HCT116 (cell line): ENCODE measurements around the gene CRADD. TPM values are rescaled to one million over a fixed set of nuclear protein-coding genes. Genes with fewer than 3 reads are reported as not detected.

Experiments
- ATAC-seq: fragments of 200-7000 bp; cut with Tn5 transposase; 2 replicates; pipeline ENCODE4 v1.9.1; 2020; ENCODE audit warnings: mild to moderate bottlenecking, moderate library complexity
- BruUV-seq: library from RNA; stranded (reverse); fragments of 400-500 nt; replicated peaks from 2 replicates; lab custom pipeline; 2021; lab: Mats Ljungman, UMichigan
- CTCF ChIA-PET: fragments of 300-600 bp; sonication (Branson Sonifier 250); formaldehyde crosslinking; loops from one replicate; lab custom pipeline; 2021; ENCODE audit warnings: antibody characterized with exemption; lab: Charles Lee
- POLR2A ChIA-PET: fragments of 300-600, 350-600 bp; sonication (Branson Sonifier 250); formaldehyde crosslinking; loops from one replicate; lab custom pipeline; 2021; ENCODE audit warnings: antibody characterized with exemption; lab: Charles Lee
- RAD21 ChIA-PET, 2 experiments: fragments of 300-600 bp; sonication (Branson Sonifier 250); formaldehyde crosslinking; loops; one replicate each; lab custom pipeline; 2023; ENCODE audit warnings: low total read pairs in 2 of 2; ENCODE audit not compliant: uncharacterized antibody in 2 of 2, unreplicated experiment in 2 of 2, low non-redundant PET in 1 of 2; lab: Charles Lee
- DNase-seq: peaks from one replicate; pipeline ENCODE4 v3.0.0-alpha.2; 2010; ENCODE audit warnings: low read depth, low spot score
- H2AFZ ChIP-seq: fragments of 200-600 bp; shearing (Covaris generic), sonication (generic); 2 replicates; pipeline ENCODE4 v1.6.1; 2017; ENCODE audit warnings: low read depth, mixed run types, mixed read lengths, antibody characterized with exemption, low read length; ENCODE audit not compliant: poor library complexity, severe bottlenecking
- H3K27ac ChIP-seq: 2 replicates; pipeline ENCODE4 v1.5.1; 2012; ENCODE audit warnings: low read depth, low read length
- H3K27me3 ChIP-seq: fragments of 200-600 bp; sonication (generic); 2 replicates; pipeline ENCODE4 v1.6.1; 2016; ENCODE audit warnings: mixed run types, low read length, mixed read lengths; ENCODE audit not compliant: insufficient read depth
- H3K36me3 ChIP-seq, 2 experiments: fragments of 200-500 bp in 1 of 2; fragments of 200-600 bp in 1 of 2; sonication (Bioruptor generic) in 1 of 2; sonication (generic) in 1 of 2; 2 replicates each; pipeline versions ENCODE4 v1.5.1 to v1.6.1; 2014 to 2016; ENCODE audit warnings: low read length in 2 of 2, inconsistent platforms in 1 of 2, mixed read lengths in 1 of 2, mixed run types in 1 of 2; ENCODE audit not compliant: insufficient read depth in 2 of 2, control insufficient read depth in 1 of 2
- H3K4me1 ChIP-seq, 2 experiments: fragments of 200-600 bp in 1 of 2; sonication (generic) in 1 of 2; 2 replicates each; pipeline versions ENCODE4 v1.5.1 to v1.6.1; 2012 to 2017; ENCODE audit warnings: low read length in 2 of 2, inconsistent platforms in 1 of 2, mild to moderate bottlenecking in 1 of 2, mixed read lengths in 1 of 2, mixed run types in 1 of 2, moderate library complexity in 1 of 2; ENCODE audit not compliant: insufficient read depth in 2 of 2, control insufficient read depth in 1 of 2
- H3K4me2 ChIP-seq: fragments of 200-600 bp; sonication (generic); 2 replicates; pipeline ENCODE4 v1.6.1; 2017; ENCODE audit warnings: mixed run types, low read length, mixed read lengths
- H3K4me3 ChIP-seq, 2 experiments: fragments of 200-600 bp in 1 of 2; sonication (generic) in 1 of 2; replicated peaks in 1 of 2; 2 replicates each; pipeline ENCODE4 v1.5.1; 2011 to 2016; ENCODE audit warnings: low read length in 2 of 2, control low read depth in 1 of 2, low read depth in 1 of 2, mild to moderate bottlenecking in 1 of 2, mixed read lengths in 1 of 2, mixed run types in 1 of 2
- H3K79me2 ChIP-seq: fragments of 200-600 bp; sonication (generic); 2 replicates; pipeline ENCODE4 v1.6.1; 2017; ENCODE audit warnings: mild to moderate bottlenecking, mixed run types, low read length, moderate library complexity, mixed read lengths; ENCODE audit not compliant: insufficient read depth
- H3K9ac ChIP-seq: fragments of 200-600 bp; sonication (generic); 2 replicates; pipeline ENCODE4 v1.6.1; 2016; ENCODE audit warnings: low read length, mixed read lengths
- H3K9me2 ChIP-seq: fragments of 200-600 bp; sonication (generic), shearing (Covaris generic); 2 replicates; pipeline ENCODE4 v1.6.1; 2017; ENCODE audit warnings: mixed run types, mild to moderate bottlenecking, moderate library complexity; ENCODE audit not compliant: insufficient read depth
- H3K9me3 ChIP-seq, 2 experiments: fragments of 200-500 bp in 1 of 2; fragments of 200-600 bp in 1 of 2; sonication (Bioruptor generic) in 1 of 2; sonication (generic) in 1 of 2; 2 replicates each; pipeline ENCODE4 v1.6.1; 2014 to 2017; ENCODE audit warnings: low read length in 2 of 2, mixed read lengths in 2 of 2, inconsistent platforms in 1 of 2, low read depth in 1 of 2, mild to moderate bottlenecking in 1 of 2, mixed run types in 1 of 2, moderate library complexity in 1 of 2; ENCODE audit not compliant: control insufficient read depth in 1 of 2, insufficient read depth in 1 of 2
- H4K20me1 ChIP-seq: fragments of 200-600 bp; sonication (generic), shearing (Covaris generic); 2 replicates; pipeline ENCODE4 v1.6.1; 2017; ENCODE audit warnings: mixed run types, mild to moderate bottlenecking, moderate library complexity; ENCODE audit not compliant: insufficient read depth
- CBX3 ChIP-seq: IDR thresholded peaks from 2 replicates; pipeline ENCODE4 v1.6.1; 2012; ENCODE audit warnings: low read depth
- ELF1 ChIP-seq: IDR thresholded peaks from 2 replicates; pipeline ENCODE4 v1.6.1; 2012; ENCODE audit warnings: low read depth, borderline replicate concordance
- EZH2phosphoT487 ChIP-seq: fragments of 200-600 bp; IDR thresholded peaks from 2 replicates; pipeline ENCODE4 v1.6.1; 2018; ENCODE audit warnings: antibody characterized with exemption, borderline replicate concordance
- RAD21 ChIP-seq: IDR thresholded peaks from 2 replicates; pipeline ENCODE4 v1.6.1; 2012; ENCODE audit warnings: low read depth, mild to moderate bottlenecking
- SRF ChIP-seq: IDR thresholded peaks from 2 replicates; pipeline ENCODE4 v1.6.1; 2012; ENCODE audit warnings: low read depth
- YY1 ChIP-seq: IDR thresholded peaks from 2 replicates; pipeline ENCODE4 v1.6.1; 2011; ENCODE audit warnings: low read length, low read depth, moderate library complexity, mild to moderate bottlenecking; ENCODE audit not compliant: insufficient replicate concordance; ENCODE audit errors: extremely low read depth
- intact Hi-C: fragments of 100-400 bp; cut with micrococcal nuclease; formaldehyde crosslinking; loops from 2 replicates; pipeline ENCODE4 v1.10.0; 2022
- total RNA-seq: library from RNA; stranded (reverse); gene quantifications from one replicate; pipeline ENCODE4 v1.2.1, GENCODE V29; 2021; ENCODE audit not compliant: unreplicated experiment
- TF ChIP-seq, protein P1 (sequence below), 3 experiments: fragments of 200-600 bp in 1 of 3; sonication (generic) in 1 of 3; IDR thresholded peaks in 2 of 3; conservative IDR thresholded peaks in 1 of 3; 2 replicates each; pipeline ENCODE4 v1.5.1; 2012 to 2017; ENCODE audit warnings: low read depth in 2 of 3, low read length in 2 of 3, antibody characterized with exemption in 1 of 3, borderline replicate concordance in 1 of 3, control low read depth in 1 of 3, mild to moderate bottlenecking in 1 of 3, mixed read lengths in 1 of 3, mixed run types in 1 of 3, moderate library complexity in 1 of 3; ENCODE audit not compliant: insufficient read depth in 1 of 3
- TF ChIP-seq, protein P2 (sequence below): IDR thresholded peaks from 2 replicates; pipeline ENCODE4 v1.6.1; 2012; ENCODE audit warnings: low read depth
- TF ChIP-seq, protein P3 (sequence below): IDR thresholded peaks from 2 replicates; pipeline ENCODE4 v1.6.1; 2012

Gene CRADD
- total RNA-seq, 1 experiment from 2014 or later = 12.2 TPM

DNA sequence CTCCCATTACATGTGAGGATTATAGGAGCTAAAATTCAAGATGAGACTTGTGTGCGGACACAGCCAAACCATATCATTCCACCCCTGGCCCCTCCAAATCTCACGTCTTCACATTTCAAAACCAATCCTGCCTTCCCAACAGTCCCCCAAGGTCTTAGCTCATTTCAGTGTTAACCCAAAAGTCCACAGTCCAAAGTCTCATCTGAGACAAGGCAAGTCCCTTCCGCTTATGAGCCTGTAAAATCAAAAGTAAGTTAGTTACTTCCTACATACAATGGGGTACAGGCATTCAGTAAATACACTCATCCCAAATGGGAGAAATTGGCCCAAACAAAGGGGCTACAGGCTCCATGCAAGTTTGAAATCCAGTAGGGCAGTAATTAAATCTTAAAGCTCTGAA lies 76.1 kb downstream of the CRADD start:
- ChIA-PET CTCF (no interaction called here), POLR2A (no interaction called here), RAD21 (no interaction called here)
- H3K4me2 ChIP-seq = no peak overlapping the region
- no peak overlapping the region for H3K9ac ChIP-seq
- no TSS peak for BruUV-seq
- H3K9me2 ChIP-seq = no peaks in the 10 kb centered on the region
- no peak overlapping the region for H2AFZ ChIP-seq
- DNase-seq = no peak
- ATAC-seq = no peak
- no peaks in the 10 kb centered on the region for H3K79me2 ChIP-seq
- H4K20me1 ChIP-seq = no peaks in the 10 kb centered on the region
- TF ChIP-seq, protein P1, sequence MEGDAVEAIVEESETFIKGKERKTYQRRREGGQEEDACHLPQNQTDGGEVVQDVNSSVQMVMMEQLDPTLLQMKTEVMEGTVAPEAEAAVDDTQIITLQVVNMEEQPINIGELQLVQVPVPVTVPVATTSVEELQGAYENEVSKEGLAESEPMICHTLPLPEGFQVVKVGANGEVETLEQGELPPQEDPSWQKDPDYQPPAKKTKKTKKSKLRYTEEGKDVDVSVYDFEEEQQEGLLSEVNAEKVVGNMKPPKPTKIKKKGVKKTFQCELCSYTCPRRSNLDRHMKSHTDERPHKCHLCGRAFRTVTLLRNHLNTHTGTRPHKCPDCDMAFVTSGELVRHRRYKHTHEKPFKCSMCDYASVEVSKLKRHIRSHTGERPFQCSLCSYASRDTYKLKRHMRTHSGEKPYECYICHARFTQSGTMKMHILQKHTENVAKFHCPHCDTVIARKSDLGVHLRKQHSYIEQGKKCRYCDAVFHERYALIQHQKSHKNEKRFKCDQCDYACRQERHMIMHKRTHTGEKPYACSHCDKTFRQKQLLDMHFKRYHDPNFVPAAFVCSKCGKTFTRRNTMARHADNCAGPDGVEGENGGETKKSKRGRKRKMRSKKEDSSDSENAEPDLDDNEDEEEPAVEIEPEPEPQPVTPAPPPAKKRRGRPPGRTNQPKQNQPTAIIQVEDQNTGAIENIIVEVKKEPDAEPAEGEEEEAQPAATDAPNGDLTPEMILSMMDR (IDR thresholded peaks at IDR 0.05 in 2 of 3, conservative IDR thresholded peaks at IDR 0.05 in 1 of 3; ENCODE audit: borderline replicate concordance in 1 of 3, insufficient read depth in 1 of 3, low read depth in 2 of 3, low read length in 2 of 3) = no peak
- TF ChIP-seq EZH2phosphoT487 = no peak
- no peak for TF ChIP-seq CBX3
- no peak for TF ChIP-seq SRF
- TF ChIP-seq RAD21 = no peak
- TF ChIP-seq, protein P2, sequence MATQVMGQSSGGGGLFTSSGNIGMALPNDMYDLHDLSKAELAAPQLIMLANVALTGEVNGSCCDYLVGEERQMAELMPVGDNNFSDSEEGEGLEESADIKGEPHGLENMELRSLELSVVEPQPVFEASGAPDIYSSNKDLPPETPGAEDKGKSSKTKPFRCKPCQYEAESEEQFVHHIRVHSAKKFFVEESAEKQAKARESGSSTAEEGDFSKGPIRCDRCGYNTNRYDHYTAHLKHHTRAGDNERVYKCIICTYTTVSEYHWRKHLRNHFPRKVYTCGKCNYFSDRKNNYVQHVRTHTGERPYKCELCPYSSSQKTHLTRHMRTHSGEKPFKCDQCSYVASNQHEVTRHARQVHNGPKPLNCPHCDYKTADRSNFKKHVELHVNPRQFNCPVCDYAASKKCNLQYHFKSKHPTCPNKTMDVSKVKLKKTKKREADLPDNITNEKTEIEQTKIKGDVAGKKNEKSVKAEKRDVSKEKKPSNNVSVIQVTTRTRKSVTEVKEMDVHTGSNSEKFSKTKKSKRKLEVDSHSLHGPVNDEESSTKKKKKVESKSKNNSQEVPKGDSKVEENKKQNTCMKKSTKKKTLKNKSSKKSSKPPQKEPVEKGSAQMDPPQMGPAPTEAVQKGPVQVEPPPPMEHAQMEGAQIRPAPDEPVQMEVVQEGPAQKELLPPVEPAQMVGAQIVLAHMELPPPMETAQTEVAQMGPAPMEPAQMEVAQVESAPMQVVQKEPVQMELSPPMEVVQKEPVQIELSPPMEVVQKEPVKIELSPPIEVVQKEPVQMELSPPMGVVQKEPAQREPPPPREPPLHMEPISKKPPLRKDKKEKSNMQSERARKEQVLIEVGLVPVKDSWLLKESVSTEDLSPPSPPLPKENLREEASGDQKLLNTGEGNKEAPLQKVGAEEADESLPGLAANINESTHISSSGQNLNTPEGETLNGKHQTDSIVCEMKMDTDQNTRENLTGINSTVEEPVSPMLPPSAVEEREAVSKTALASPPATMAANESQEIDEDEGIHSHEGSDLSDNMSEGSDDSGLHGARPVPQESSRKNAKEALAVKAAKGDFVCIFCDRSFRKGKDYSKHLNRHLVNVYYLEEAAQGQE = no peak
- no peak for TF ChIP-seq YY1
- TF ChIP-seq ELF1 = no peak
- TF ChIP-seq, protein P3, sequence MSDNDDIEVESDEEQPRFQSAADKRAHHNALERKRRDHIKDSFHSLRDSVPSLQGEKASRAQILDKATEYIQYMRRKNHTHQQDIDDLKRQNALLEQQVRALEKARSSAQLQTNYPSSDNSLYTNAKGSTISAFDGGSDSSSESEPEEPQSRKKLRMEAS = no peak
- intact Hi-C loops = no loop called here
- H3K4me3 ChIP-seq = no peak overlapping the region
- no peaks in the 10 kb centered on the region for H3K36me3 ChIP-seq
- H3K27ac ChIP-seq = no peak overlapping the region
- peaks cover 0 to 4% of the 10 kb centered on the region in 2 experiments; a peak in 1 of 4 replicates for H3K9me3 ChIP-seq
- no peaks in the 10 kb centered on the region for H3K27me3 ChIP-seq
- 0 out of 4 replicates have a peak, but pooled peaks cover 0 to 4% of the 10 kb centered on the region in 2 experiments for H3K4me1 ChIP-seq
